GM20431 (cell line): ENCODE data around the gene MMP17.
"Not testable (repeated sequence)": the region's sequence is repeated elsewhere in the genome, so short reads cannot be mapped to it uniquely, and the experiment has no call there.

ENCODE experiments used
- in situ Hi-C: fragments of 300-500 bp; cut with MseI, MboI; formaldehyde crosslinking; loops from one replicate; pipeline ENCODE4 v1.15.0; 2020; ENCODE audit warnings: low sequenced_read_pairs; ENCODE audit not compliant: unreplicated experiment

MMP17 gene

GRCh38 chr12:131885543-131886057 is 57.4 kb downstream of the MMP17 start:
- in situ Hi-C loops: no loop called here

- in situ Hi-C loops: not testable (repeated sequence)
These were observed 63.5 kb downstream of the MMP17 start for GRCh38 chr12:131891722-131892121.

GRCh38 chr12:131892711-131893604 is 64.8 kb downstream of the MMP17 start:
- in situ Hi-C loops: no loop called here

GRCh38 chr12:131893605-131894312 is 65.6 kb downstream of the MMP17 start:
- in situ Hi-C loops: no loop called here

GRCh38 chr12:131894313-131894860 is 66.2 kb downstream of the MMP17 start, which contains the start of gene ULK1:
Gene ULK1, plus strand, starts transcription at chr12:131894622. Its CDS starts 380 bp downstream, at chr12:131895002.
- in situ Hi-C loops: no loop called here

- in situ Hi-C loops: no loop called here
These were observed 66.9 kb downstream of the MMP17 start for GRCh38 chr12:131894981-131895639.

- in situ Hi-C loops: no loop called here
These were observed 67.5 kb downstream of the MMP17 start for GRCh38 chr12:131895640-131896079.

- in situ Hi-C loops: no loop called here
These were observed 68.1 kb downstream of the MMP17 start for GRCh38 chr12:131896080-131896810.

GRCh38 chr12:131896811-131897270 is 68.6 kb downstream of the MMP17 start:
- in situ Hi-C loops: no loop called here

GRCh38 chr12:131897276-131897675 is 69.1 kb downstream of the MMP17 start:
- in situ Hi-C loops: no loop called here

GRCh38 chr12:131897875-131898274 is 69.7 kb downstream of the MMP17 start:
- in situ Hi-C loops: no loop called here

GRCh38 chr12:131900397-131900796 is 72.2 kb downstream of the MMP17 start:
- in situ Hi-C loops: no loop called here
